Adrenal gland (tissue), 5 donors: ENCODE data around the gene HNRNPA1L2.
"Not testable (repeated sequence)": the region's sequence is repeated elsewhere in the genome, so short reads cannot be mapped to it uniquely, and the experiment has no call there.

ENCODE experiments used
- CTCF ChIP-seq, 6 experiments: fragments of 450-650 bp in 4 of 6; fragments of 200-600 bp in 2 of 6; sonication (generic) in 1 of 6; IDR thresholded peaks; 1 replicate in 5 of 6; 2 replicates in 1 of 6; pipeline versions ENCODE4 v1.5.1 to v1.8.0; 2016 to 2021; ENCODE audit warnings: antibody characterized with exemption in 6 of 6, mild to moderate bottlenecking in 2 of 6, moderate library complexity in 1 of 6
- POLR2A ChIP-seq, 2 donors: fragments of 450-650 bp; IDR thresholded peaks; one replicate each; pipeline ENCODE4 v1.6.1; 2017; ENCODE audit warnings: antibody characterized with exemption in 2 of 2, mild to moderate bottlenecking in 2 of 2, moderate library complexity in 1 of 2
- donor health status: DM: no; HTN: no; CAD: no.

DNA sequence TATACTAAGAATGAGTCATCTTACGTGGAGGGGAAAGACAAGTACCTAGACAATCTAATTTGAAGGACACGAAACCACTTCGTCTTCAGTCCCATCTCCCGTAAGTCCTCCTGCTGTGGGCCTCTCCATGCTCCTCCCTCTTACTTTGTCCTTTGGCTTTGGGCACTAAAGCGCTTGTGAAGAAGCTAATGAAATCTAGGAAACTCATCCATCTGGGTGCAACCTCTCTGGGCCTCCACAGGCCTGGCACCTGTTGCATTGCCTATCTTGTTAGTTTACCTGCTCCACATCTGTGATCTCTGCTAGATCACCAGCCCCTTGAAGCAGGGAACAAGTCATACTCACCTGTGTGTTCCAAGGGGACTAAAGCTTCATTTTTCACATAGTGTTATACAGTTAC is 32.1 kb upstream of the HNRNPA1L2 start:
- TF ChIP-seq CTCF, POLR2A (IDR thresholded peaks at IDR 0.05): not testable (repeated sequence)
